ENCODE results near the gene PLGLB1.
"Not testable (repeated sequence)": the region's sequence is repeated elsewhere in the genome, so short reads cannot be mapped to it uniquely, and the experiment has no call there.

The PLGLB1 gene

GRCh38 chr2:87021744-87022143 lies at the start of gene PLGLB1:
TSS of gene PLGLB1 (minus strand) at chr2:87021844. CDS start at chr2:87021783, 61 bp downstream.
- H3K9me3 Mint-ChIP-seq; H3K36me3 Mint-ChIP-seq (ENCODE audit: low read depth); H3K27me3 Mint-ChIP-seq; H3K4me3 Mint-ChIP-seq; DNase-seq; ATAC-seq; H3K4me1 Mint-ChIP-seq; H3K27ac Mint-ChIP-seq: not testable (repeated sequence)

GRCh38 chr2:87064305-87064704 lies 42.7 kb upstream of the PLGLB1 start:
- not testable (repeated sequence) for DNase-seq; ATAC-seq; H3K4me3 Mint-ChIP-seq; H3K27me3 Mint-ChIP-seq; H3K9me3 Mint-ChIP-seq; H3K36me3 Mint-ChIP-seq (ENCODE audit: low read depth); H3K27ac Mint-ChIP-seq
- peaks cover 14% of the 10 kb centered on the region for H3K4me1 Mint-ChIP-seq

- not testable (repeated sequence) for H3K27ac Mint-ChIP-seq; ATAC-seq; DNase-seq; H3K27me3 Mint-ChIP-seq; H3K36me3 Mint-ChIP-seq (ENCODE audit: low read depth); H3K9me3 Mint-ChIP-seq; H3K4me3 Mint-ChIP-seq
- peaks cover 13% of the 10 kb centered on the region for H3K4me1 Mint-ChIP-seq
These were observed 41.8 kb upstream of the PLGLB1 start for GRCh38 chr2:87063431-87063830.

- not testable (repeated sequence) for ATAC-seq; H3K4me1 Mint-ChIP-seq; DNase-seq; H3K36me3 Mint-ChIP-seq (ENCODE audit: low read depth); H3K4me3 Mint-ChIP-seq; H3K27ac Mint-ChIP-seq; H3K9me3 Mint-ChIP-seq; H3K27me3 Mint-ChIP-seq
These were observed 39.9 kb upstream of the PLGLB1 start for GRCh38 chr2:87061519-87061918.

- H3K36me3 Mint-ChIP-seq (ENCODE audit: low read depth); H3K27me3 Mint-ChIP-seq; DNase-seq; H3K4me3 Mint-ChIP-seq; H3K9me3 Mint-ChIP-seq; H3K27ac Mint-ChIP-seq; H3K4me1 Mint-ChIP-seq: not testable (repeated sequence)
- ATAC-seq = peak; percentile 63
These were observed 36.0 kb upstream of the PLGLB1 start for GRCh38 chr2:87057606-87058005.

- DNase-seq, H3K4me1 Mint-ChIP-seq, H3K27ac Mint-ChIP-seq: not testable (repeated sequence)
These were observed 35.2 kb upstream of the PLGLB1 start for GRCh38 chr2:87056843-87057242.

GRCh38 chr2:87056435-87056834 lies 34.8 kb upstream of the PLGLB1 start:
- not testable (repeated sequence) for ATAC-seq; DNase-seq; H3K27ac Mint-ChIP-seq; H3K4me1 Mint-ChIP-seq; H3K4me3 Mint-ChIP-seq; H3K9me3 Mint-ChIP-seq; H3K27me3 Mint-ChIP-seq; H3K36me3 Mint-ChIP-seq (ENCODE audit: low read depth)

More at GRCh38 chr2:87056843-87057242, 35.2 kb upstream of the PLGLB1 start:
- H3K4me3 Mint-ChIP-seq; H3K9me3 Mint-ChIP-seq; H3K27me3 Mint-ChIP-seq; ATAC-seq; H3K36me3 Mint-ChIP-seq (ENCODE audit: low read depth): not testable (repeated sequence)

- ATAC-seq = peak; percentile 85
- peaks cover 11% of the 10 kb centered on the region for H3K36me3 Mint-ChIP-seq (ENCODE audit: low read depth)
- H3K4me1 Mint-ChIP-seq, H3K27me3 Mint-ChIP-seq, DNase-seq, H3K4me3 Mint-ChIP-seq, H3K27ac Mint-ChIP-seq, H3K9me3 Mint-ChIP-seq: not testable (repeated sequence)
These were observed 32.7 kb upstream of the PLGLB1 start for GRCh38 chr2:87054375-87054774.

- peak; percentile 28 for DNase-seq
- H3K9me3 Mint-ChIP-seq; H3K27me3 Mint-ChIP-seq; H3K36me3 Mint-ChIP-seq (ENCODE audit: low read depth); H3K27ac Mint-ChIP-seq; H3K4me1 Mint-ChIP-seq; H3K4me3 Mint-ChIP-seq: not testable (repeated sequence)
- ATAC-seq = peak; percentile 49
These were observed 19.8 kb upstream of the PLGLB1 start for GRCh38 chr2:87041321-87041978.

- not testable (repeated sequence) for H3K36me3 Mint-ChIP-seq (ENCODE audit: low read depth); ATAC-seq; H3K4me3 Mint-ChIP-seq
These were observed 7.0 kb upstream of the PLGLB1 start for GRCh38 chr2:87028607-87029006.

GRCh38 chr2:87026816-87027215 lies 5.2 kb upstream of the PLGLB1 start:
- H3K4me1 Mint-ChIP-seq; H3K27ac Mint-ChIP-seq; H3K4me3 Mint-ChIP-seq; H3K9me3 Mint-ChIP-seq; H3K36me3 Mint-ChIP-seq (ENCODE audit: low read depth); DNase-seq; ATAC-seq; H3K27me3 Mint-ChIP-seq: not testable (repeated sequence)

More at GRCh38 chr2:87028607-87029006, 7.0 kb upstream of the PLGLB1 start:
- not testable (repeated sequence) for DNase-seq, H3K27me3 Mint-ChIP-seq, H3K9me3 Mint-ChIP-seq, H3K4me1 Mint-ChIP-seq, H3K27ac Mint-ChIP-seq

- peak; percentile 40 for ATAC-seq
- H3K27ac Mint-ChIP-seq; H3K4me3 Mint-ChIP-seq; DNase-seq; H3K4me1 Mint-ChIP-seq; H3K36me3 Mint-ChIP-seq (ENCODE audit: low read depth); H3K27me3 Mint-ChIP-seq; H3K9me3 Mint-ChIP-seq: not testable (repeated sequence)
These were observed 4.3 kb upstream of the PLGLB1 start for GRCh38 chr2:87025927-87026326.

GRCh38 chr2:87023988-87024615 lies 2.5 kb upstream of the PLGLB1 start:
- not testable (repeated sequence) for H3K36me3 Mint-ChIP-seq (ENCODE audit: low read depth); H3K4me3 Mint-ChIP-seq; H3K4me1 Mint-ChIP-seq; H3K27ac Mint-ChIP-seq; H3K27me3 Mint-ChIP-seq; H3K9me3 Mint-ChIP-seq; DNase-seq; ATAC-seq

GRCh38 chr2:87021043-87021442 lies 601 bp downstream of the PLGLB1 start:
- H3K9me3 Mint-ChIP-seq; DNase-seq; ATAC-seq; H3K27me3 Mint-ChIP-seq; H3K36me3 Mint-ChIP-seq (ENCODE audit: low read depth); H3K27ac Mint-ChIP-seq; H3K4me1 Mint-ChIP-seq; H3K4me3 Mint-ChIP-seq: not testable (repeated sequence)

GRCh38 chr2:87019053-87019452 lies 2.6 kb downstream of the PLGLB1 start:
- not testable (repeated sequence) for H3K27me3 Mint-ChIP-seq; H3K4me3 Mint-ChIP-seq; H3K4me1 Mint-ChIP-seq; ATAC-seq; H3K36me3 Mint-ChIP-seq (ENCODE audit: low read depth); H3K27ac Mint-ChIP-seq; H3K9me3 Mint-ChIP-seq; DNase-seq
